Gastrocnemius medialis (tissue), 4 donors: ENCODE data around the gene PDZRN3. TPM values are rescaled to one million over a fixed set of nuclear protein-coding genes. Genes with fewer than 3 reads are reported as not detected.
"Not testable (repeated sequence)": the region's sequence is repeated elsewhere in the genome, so short reads cannot be mapped to it uniquely, and the experiment has no call there.

ENCODE experiments used
- ATAC-seq, 2 donors: fragments of 150-250 bp; one replicate each; pipeline ENCODE4 v1.9.1; 2016
- DNase-seq, 2 donors: peaks; one replicate each; pipeline ENCODE4 v3.0.0-alpha.2; 2019
- H3K27ac ChIP-seq, 4 donors: fragments of 200-600 bp; sonication (generic); 1 replicate in 1 of 4; 2 replicates in 3 of 4; pipeline ENCODE4 v1.5.1; 2016 to 2018; ENCODE audit warnings: mild to moderate bottlenecking in 2 of 4, moderate library complexity in 1 of 4
- H3K27me3 ChIP-seq, 3 donors: fragments of 200-600 bp; sonication (generic) in 2 of 3; 1 replicate in 1 of 3; 2 replicates in 2 of 3; pipeline versions ENCODE4 v1.5.1 to v1.6.0; 2016 to 2019; ENCODE audit warnings: mild to moderate bottlenecking in 1 of 3, moderate library complexity in 1 of 3
- H3K36me3 ChIP-seq, 2 donors: fragments of 200-600 bp; sonication (generic) in 1 of 2; one replicate each; pipeline ENCODE4 v1.5.1; 2017 to 2018
- H3K4me1 ChIP-seq, 2 donors: fragments of 200-600 bp; sonication (generic) in 1 of 2; one replicate each; pipeline ENCODE4 v1.5.1; 2016 to 2017; ENCODE audit warnings: mild to moderate bottlenecking in 2 of 2
- H3K4me3 ChIP-seq, 4 donors: fragments of 200-600 bp; sonication (generic) in 3 of 4; 1 replicate in 1 of 4; 2 replicates in 3 of 4; pipeline ENCODE4 v1.5.1; 2016 to 2019; ENCODE audit warnings: mild to moderate bottlenecking in 2 of 4
- H3K9me3 ChIP-seq, 3 donors: fragments of 200-600 bp; sonication (generic) in 2 of 3; 1 replicate in 1 of 3; 2 replicates in 2 of 3; pipeline ENCODE4 v1.5.1; 2016 to 2019
- POLR2A ChIP-seq, 2 donors: fragments of 450-650 bp; IDR thresholded peaks; one replicate each; pipeline ENCODE4 v1.6.1; 2017; ENCODE audit warnings: antibody characterized with exemption in 2 of 2, mild to moderate bottlenecking in 2 of 2, moderate library complexity in 2 of 2
- in situ Hi-C, 4 donors: fragments of 200-750 bp; cut with MboI; loops; one replicate each; pipeline versions ENCODE4 v1.15.0 to v1.8.0; 2017; ENCODE audit warnings: low sequenced_read_pairs in 4 of 4
- intact Hi-C: fragments of 100-400 bp; cut with DNase I; formaldehyde crosslinking; loops from one replicate; pipeline ENCODE4 v1.15.1; 2023; ENCODE audit warnings: low total_unique reads
- total RNA-seq, 4 donors: library from RNA; depleted of rRNA; stranded (reverse); fragments of >200 nt; gene quantifications; one replicate each; pipeline versions ENCODE4 v1.1.0 to v1.2.3, GENCODE V29; 2016
- TF ChIP-seq, protein P1 (sequence below), 5 experiments: fragments of 450-650 bp in 3 of 5; fragments of 200-600 bp in 2 of 5; sonication (generic) in 2 of 5; IDR thresholded peaks in 4 of 5; conservative IDR thresholded peaks in 1 of 5; 1 replicate in 4 of 5; 2 replicates in 1 of 5; pipeline ENCODE4 v1.5.1; 2016 to 2019; ENCODE audit warnings: antibody characterized with exemption in 5 of 5, mild to moderate bottlenecking in 3 of 5, moderate library complexity in 3 of 5

Gene PDZRN3
- total RNA-seq, 4 donors from 2014 or later: 9.1 to 30.3 (median 24.7) TPM

DNA sequence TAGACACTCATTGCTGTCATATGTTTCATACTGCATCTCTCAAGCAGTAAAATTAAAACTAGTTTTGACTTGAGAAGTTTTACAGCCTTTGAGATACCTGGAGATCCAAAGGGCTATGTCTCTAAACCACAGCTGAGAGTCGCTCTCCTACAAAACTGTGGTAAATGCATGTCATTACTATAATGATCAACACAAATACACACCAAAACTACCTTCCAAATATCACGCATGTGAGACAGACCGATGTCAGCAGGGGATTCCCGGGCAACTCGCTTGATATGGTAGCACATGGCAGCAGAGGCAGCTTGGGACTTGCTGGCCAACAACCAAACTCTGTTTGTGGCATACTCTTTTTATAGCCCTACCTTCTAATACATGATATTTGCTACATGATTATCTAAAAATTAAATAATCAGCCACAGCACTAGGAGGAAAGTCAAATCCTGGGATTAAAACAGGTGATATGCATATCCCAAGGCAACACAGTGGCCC lies 56.3 kb downstream of the PDZRN3 start:
- ATAC-seq (peak; percentile 26 to 62), DNase-seq (peak; percentile 40 to 44)
- no peaks in the 10 kb centered on the region for H3K9me3 ChIP-seq
- peak overlapping the region; percentile 31 to 73 (median 64) for H3K27ac ChIP-seq
- peak overlapping the region in 1 of 4 donors; percentile 18 for H3K4me3 ChIP-seq
- TF ChIP-seq POLR2A (IDR thresholded peaks at IDR 0.05): no peak
- TF ChIP-seq, protein P1, sequence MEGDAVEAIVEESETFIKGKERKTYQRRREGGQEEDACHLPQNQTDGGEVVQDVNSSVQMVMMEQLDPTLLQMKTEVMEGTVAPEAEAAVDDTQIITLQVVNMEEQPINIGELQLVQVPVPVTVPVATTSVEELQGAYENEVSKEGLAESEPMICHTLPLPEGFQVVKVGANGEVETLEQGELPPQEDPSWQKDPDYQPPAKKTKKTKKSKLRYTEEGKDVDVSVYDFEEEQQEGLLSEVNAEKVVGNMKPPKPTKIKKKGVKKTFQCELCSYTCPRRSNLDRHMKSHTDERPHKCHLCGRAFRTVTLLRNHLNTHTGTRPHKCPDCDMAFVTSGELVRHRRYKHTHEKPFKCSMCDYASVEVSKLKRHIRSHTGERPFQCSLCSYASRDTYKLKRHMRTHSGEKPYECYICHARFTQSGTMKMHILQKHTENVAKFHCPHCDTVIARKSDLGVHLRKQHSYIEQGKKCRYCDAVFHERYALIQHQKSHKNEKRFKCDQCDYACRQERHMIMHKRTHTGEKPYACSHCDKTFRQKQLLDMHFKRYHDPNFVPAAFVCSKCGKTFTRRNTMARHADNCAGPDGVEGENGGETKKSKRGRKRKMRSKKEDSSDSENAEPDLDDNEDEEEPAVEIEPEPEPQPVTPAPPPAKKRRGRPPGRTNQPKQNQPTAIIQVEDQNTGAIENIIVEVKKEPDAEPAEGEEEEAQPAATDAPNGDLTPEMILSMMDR (IDR thresholded peaks at IDR 0.05 in 4 of 5, conservative IDR thresholded peaks at IDR 0.05 in 1 of 5): no peak
- intact Hi-C loops: no loop called here
- no peaks in the 10 kb centered on the region for H3K36me3 ChIP-seq
- peaks cover 58 to 59% of the 10 kb centered on the region in 2 donors for H3K4me1 ChIP-seq
- H3K27me3 ChIP-seq: no peaks in the 10 kb centered on the region
- in situ Hi-C loops: no loop called here

DNA sequence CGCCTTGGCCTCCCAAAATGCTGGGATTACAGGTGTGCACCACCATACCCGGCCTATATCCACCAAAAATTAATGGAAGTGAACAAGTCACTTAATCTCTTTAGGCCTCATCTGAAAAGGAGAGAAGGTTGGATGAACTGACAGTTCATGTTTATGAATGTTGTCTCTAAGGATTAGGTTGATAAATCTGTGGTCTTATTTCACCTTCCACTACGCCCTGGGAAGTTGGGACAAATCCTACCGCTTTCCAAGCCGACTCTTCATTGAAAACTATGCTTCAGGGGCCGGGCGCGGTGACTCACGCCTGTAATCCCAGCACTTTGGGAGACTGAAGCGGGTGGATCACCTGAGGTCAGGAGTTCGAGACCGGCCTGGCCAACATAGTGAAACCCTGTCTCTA lies 59.4 kb downstream of the PDZRN3 start:
- intact Hi-C loops: not testable (repeated sequence)

GRCh38 chr3:73563896-73564582 lies 60.7 kb downstream of the PDZRN3 start:
- peak overlapping the region; percentile 1 to 29 (median 12) for H3K27ac ChIP-seq
- H3K27me3 ChIP-seq: no peaks in the 10 kb centered on the region
- no peak for ATAC-seq
- no peaks in the 10 kb centered on the region for H3K9me3 ChIP-seq
- DNase-seq: no peak
- intact Hi-C loops: no loop called here
- TF ChIP-seq, protein P1 (IDR thresholded peaks at IDR 0.05 in 4 of 5, conservative IDR thresholded peaks at IDR 0.05 in 1 of 5): no peak
- no peak for TF ChIP-seq POLR2A (IDR thresholded peaks at IDR 0.05)
- H3K4me3 ChIP-seq: no peak overlapping the region
- H3K36me3 ChIP-seq: no peaks in the 10 kb centered on the region
- H3K4me1 ChIP-seq: peaks cover 32 to 40% of the 10 kb centered on the region in 2 donors
- in situ Hi-C loops: no loop called here

More for the DNA sequence above, 59.4 kb downstream of the PDZRN3 start:
- H3K9me3 ChIP-seq, in situ Hi-C loops, ATAC-seq, H3K27me3 ChIP-seq, H3K36me3 ChIP-seq, H3K27ac ChIP-seq, H3K4me3 ChIP-seq, DNase-seq: not testable (repeated sequence)
- peaks cover 35 to 41% of the 10 kb centered on the region in 2 donors for H3K4me1 ChIP-seq

GRCh38 chr3:73561494-73561893 lies 63.2 kb downstream of the PDZRN3 start:
- ATAC-seq (no peak), DNase-seq (no peak)
- H3K4me3 ChIP-seq: no peak overlapping the region
- H3K9me3 ChIP-seq: no peaks in the 10 kb centered on the region
- in situ Hi-C loops (no loop called here), intact Hi-C loops (no loop called here)
- H3K27ac ChIP-seq: peak overlapping the region in 2 of 4 donors; percentile 20 to 28
- no peaks in the 10 kb centered on the region for H3K36me3 ChIP-seq
- peaks cover 46 to 47% of the 10 kb centered on the region in 2 donors for H3K4me1 ChIP-seq
- H3K27me3 ChIP-seq: no peaks in the 10 kb centered on the region
- TF ChIP-seq, protein P1 (IDR thresholded peaks at IDR 0.05 in 4 of 5, conservative IDR thresholded peaks at IDR 0.05 in 1 of 5): no peak
- no peak for TF ChIP-seq POLR2A (IDR thresholded peaks at IDR 0.05)

GRCh38 chr3:73559749-73560148 lies 65.0 kb downstream of the PDZRN3 start:
- Histone ChIP-seq H3K9me3 (no peaks in the 10 kb centered on the region), H3K4me3 (no peak overlapping the region), H3K4me1 (peaks cover 55 to 57% of the 10 kb centered on the region in 2 donors), H3K36me3 (no peaks in the 10 kb centered on the region), H3K27me3 (no peaks in the 10 kb centered on the region), H3K27ac (peak overlapping the region; percentile 71 to 74 (median 74))
- intact Hi-C loops: no loop called here
- DNase-seq: no peak
- TF ChIP-seq, protein P1 (IDR thresholded peaks at IDR 0.05 in 4 of 5, conservative IDR thresholded peaks at IDR 0.05 in 1 of 5): no peak
- no peak for TF ChIP-seq POLR2A (IDR thresholded peaks at IDR 0.05)
- no peak for ATAC-seq
- in situ Hi-C loops: no loop called here
